Activated naive CD4-positive, alpha-beta T cell treated with anti-CD3 and anti-CD28 coated beads, Interleukin-2, amount 50 U/mL, for 16 hours (primary cell): ENCODE data around the gene SLC25A52.
A peak's percentile ranks its signal among the peaks of the same experiment; 100 is the strongest.
"Not testable (repeated sequence)": the region's sequence is repeated elsewhere in the genome, so short reads cannot be mapped to it uniquely, and the experiment has no call there.

Source experiments
- DNase-seq: peaks from one replicate; pipeline ENCODE4 v3.0.0-alpha.2; 2020

The SLC25A52 gene, protein sequence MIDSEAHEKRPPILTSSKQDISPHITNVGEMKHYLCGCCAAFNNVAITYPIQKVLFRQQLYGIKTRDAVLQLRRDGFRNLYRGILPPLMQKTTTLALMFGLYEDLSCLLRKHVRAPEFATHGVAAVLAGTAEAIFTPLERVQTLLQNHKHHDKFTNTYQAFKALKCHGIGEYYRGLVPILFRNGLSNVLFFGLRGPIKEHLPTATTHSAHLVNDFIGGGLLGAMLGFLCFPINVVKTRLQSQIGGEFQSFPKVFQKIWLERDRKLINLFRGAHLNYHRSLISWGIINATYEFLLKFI

DNA sequence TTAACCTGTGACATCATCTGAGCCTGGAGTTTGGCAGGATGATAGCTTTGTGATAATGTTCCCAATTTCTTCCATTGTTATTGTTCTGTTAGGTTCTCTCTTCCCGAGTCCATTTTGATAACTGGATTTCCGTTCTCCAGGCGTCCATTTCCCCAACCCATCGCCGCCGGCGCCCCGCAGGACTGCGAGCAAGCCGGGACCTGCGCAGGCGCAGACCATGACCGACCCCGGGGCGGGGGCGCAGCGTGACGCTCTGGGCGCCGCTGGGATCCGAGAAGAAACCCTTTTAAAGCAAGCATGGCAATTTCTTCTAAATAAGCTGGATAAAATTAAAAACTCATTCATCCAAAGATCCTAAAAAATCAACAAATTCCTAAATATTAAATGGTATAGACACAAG, at the start of gene SLC25A52:
Gene SLC25A52, minus strand, starts transcription at position 186 of the 400 bp plus-strand sequence. CDS start 219 bp downstream, outside the sequence.
- no peak for DNase-seq

DNA sequence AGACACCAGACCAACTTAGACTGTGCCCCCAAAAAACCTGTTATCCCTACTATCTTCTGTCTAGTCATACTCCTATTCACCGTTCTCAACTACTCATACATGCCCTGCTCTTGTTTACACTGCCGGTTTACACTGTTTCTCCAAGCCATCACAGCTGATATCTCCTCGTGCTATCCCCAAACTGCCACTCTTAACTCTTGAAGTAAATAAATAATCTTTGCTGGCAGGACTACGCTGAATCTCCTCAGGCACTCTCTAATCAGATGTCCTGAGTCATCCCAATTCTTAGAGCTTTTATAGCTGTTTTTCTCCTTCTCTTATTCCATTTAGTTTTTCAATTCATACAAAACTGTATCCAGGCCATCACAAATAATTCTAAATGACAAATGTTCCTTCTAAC, 48.4 kb upstream of the SLC25A52 start:
- DNase-seq, result not testable (repeated sequence)

DNA sequence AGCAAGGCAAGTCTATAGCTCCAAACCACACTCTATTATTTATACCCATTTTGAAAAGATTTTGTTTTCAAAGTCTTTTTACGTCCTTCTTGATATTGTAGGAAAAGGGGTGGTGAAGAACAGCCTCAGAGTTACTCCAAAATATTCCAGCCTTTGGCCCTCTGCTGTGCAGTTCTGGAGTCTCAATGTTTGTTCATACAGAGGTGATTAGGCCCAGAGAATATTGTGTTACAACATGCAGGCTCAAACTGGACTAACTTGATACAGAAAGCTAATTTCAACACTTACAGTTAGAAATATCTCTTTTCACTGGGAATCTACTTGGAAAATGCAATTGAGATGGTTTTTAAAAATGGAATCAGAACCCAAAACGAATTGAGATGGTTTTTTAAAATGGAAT, 40.4 kb upstream of the SLC25A52 start:
- no peak for DNase-seq

DNA sequence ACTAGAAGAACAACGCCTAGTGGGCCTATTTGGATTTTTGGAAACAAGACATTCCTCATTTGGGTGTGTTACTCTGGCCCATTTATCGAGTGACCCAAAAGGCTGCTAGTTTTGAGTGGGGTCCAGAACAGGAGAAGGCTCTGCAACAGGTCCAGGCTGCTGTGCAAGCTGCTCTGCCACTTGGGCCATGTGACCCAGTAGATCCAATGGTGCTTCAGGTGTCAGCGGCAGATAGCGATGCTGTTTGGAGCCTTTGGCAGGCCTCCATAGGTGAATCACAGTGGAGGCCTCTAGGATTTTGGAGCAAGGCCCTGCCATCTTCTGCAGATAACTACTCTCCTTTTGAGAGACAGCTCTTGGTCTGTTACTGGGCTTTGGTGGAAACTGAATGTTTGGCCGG, 38.6 kb upstream of the SLC25A52 start:
- DNase-seq, result not testable (repeated sequence)

DNA sequence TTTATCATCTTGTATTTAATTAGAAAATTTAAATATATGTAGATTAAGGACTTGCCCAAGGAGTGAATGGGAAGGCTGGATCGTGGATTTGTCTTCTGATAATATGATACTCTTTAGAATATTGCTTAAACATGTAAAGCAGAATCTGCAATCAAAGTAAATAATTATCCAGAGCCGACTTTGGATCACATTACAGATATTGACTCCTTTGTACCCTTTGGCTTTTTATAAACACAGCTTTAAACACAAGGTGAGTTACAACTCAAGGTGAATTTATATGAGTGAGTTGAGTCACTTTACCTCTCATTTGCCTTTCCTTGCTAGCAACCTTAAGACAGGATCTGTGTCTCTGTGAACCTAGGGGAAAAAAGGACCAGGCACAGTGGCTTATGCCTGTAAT, 37.7 kb upstream of the SLC25A52 start:
- DNase-seq, result no peak

DNA sequence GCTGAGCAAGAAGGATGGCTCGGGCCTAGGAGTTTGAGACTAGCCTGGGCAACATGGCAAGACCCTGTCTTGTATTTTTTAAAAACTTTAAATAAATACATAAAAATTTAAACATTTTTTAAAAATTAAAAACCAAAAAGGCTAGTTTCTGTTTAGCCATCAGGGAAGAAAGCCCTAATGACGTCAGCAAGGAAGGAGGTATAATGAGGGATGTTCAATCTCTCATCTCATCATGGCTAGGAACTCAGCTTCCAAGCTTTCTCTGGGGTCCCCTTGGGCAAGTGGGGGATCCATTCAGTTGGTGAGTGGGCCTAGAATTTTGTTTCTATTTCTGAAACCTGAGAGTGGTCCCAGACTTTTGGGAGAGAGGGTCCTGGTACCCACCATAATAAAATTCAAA, 35.1 kb upstream of the SLC25A52 start:
- DNase-seq, result no peak

DNA sequence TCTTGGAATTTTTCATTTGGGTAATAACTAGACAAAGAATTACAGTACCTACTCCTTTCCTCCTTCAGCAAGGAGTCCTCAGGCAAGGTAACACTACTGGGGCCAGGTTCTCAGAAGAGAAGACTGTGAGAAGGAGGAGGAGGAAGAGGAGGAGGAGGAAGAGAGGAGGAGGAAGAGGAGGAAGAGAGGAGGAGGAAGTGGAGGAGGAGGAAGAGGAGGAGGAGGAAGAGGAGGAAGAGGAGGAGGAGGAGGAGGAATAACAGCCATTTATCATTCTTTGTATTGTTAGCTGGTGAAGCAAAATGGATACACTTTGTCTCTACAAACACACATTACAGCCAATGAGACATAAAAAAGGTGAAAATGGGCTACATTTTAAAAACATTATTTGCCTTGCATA, 32.9 kb upstream of the SLC25A52 start:
- no peak for DNase-seq

DNA sequence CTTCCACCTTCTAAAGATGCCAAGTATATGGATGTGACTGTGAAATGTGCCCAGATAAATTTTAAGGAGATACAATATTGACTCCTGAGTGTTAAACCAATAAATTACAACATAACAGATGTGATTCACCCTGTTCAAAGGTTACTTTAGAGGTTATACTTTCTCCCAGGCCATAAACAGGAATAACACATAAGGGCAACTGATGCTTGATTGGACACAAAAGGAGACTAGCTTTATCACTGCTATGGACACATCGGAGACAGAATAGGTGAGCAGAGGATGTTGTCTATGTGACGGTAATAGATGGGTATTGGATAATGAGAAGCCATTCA, 31.9 kb upstream of the SLC25A52 start:
- DNase-seq, result no peak

DNA sequence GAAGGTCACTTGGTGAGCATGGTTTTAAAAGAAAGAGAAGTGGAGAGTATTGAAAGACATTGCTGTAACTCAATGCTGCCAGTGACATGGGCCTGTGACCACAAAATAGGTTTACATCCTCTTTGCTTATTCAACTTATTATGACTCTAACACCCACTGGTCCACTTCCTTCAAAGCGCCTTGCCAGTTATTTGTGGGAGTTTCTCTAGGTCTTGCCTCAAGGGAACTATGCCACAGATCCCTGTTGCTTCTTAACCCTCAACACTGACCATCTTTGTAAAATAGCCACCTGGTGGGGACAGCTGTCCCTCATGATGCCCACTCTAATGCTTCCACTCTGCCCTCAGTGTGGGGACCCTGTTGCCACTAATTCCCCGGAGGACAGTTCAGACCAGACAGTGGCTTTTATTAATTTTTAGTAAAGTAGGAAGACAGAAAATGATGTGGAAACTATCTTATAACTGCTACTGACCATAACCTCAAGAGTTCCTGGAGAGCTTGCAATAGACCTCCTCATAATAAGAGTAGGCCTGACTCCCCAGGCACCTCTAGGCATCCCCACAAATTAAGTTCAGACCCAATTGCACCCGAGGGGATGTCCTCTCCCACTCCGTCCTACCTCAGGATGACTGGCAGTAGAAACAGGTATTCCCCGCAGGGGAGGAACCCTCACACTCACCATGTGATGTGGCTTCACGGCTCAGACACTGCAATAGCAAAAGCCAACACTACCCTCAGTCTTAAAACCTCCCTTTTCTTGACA, 31.3 kb upstream of the SLC25A52 start:
- no peak for DNase-seq

DNA sequence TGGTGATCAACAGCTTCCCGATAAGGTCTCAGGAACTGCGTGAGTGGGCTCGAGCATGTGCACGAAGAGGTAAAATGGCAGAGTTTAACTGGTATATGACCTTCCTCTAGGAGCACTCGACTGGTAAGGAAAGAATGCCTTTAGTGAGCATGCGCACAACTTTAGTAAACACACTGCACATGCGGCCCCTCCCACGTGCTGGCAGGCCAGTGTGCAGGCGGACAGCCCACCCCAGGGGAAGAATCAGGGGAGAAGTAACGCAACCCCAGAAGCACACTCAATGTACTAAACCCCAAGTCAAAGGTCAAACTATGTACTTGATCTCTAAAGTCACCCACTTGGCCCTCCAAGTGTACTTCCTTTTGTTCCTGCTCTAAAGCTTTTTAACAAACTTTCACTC, 28.7 kb upstream of the SLC25A52 start:
- no peak for DNase-seq

DNA sequence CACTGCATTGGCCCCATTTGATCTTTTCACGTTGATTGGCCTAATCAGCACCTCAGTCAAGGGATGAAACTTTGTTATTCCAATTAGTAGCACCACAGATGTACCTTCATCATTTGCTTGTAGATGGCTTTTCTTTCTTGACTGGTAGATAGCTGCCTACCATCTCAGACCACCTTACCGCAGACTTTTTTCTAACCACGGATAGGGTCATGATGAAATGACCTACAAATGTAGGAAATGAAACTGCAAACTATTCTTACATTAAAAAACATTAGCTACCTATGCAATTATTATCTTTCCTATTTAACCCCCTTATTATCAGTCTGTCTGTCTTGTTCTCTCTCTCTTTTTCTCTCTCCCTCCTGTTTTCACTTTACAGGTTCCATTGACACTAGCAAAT, 22.4 kb upstream of the SLC25A52 start:
- DNase-seq, result no peak

DNA sequence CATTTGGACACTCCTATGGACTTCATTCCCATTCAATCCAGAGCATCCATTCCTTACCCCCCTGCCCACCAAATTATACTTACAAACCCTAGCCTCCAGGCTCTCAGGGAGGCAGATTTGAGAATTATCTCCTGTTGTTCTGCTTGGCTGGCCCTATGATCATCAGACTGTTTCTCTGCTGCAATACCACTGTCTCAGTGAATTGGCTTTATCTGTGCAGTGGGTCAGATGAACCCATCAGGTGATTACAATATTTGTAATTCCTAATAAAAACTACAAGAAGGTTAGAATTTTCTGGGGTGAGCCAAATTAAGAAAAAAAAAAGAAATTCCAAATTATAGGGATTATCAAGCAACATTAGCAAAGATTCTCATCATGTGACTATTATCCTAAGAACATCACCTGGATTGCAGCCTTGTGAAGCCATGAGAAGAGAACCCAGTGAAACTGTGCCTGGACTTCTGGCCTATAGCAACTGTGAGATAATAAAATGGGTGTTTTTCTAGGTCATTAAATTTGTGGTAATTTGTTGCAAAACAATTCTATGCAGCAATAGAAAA, 17.8 kb upstream of the SLC25A52 start:
- DNase-seq, result no peak

DNA sequence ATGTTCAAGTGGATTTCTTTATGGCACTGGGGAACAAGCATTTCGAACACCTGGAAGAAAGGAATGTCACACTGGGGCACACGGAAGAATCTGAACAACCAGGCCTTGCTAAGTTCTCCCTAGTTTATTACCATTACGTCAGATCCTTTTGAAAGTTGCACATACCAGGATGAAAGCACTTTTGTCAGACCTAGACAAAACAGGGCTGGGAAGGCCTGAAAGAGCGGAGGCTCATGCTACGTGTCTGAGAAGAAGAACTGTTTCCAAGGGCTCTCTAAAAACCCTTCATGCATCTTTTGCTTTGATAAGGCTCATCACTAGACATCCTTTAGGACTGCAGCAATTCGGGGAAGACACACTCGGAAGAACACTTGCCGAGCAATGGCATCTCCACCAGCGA, 15.4 kb upstream of the SLC25A52 start:
- DNase-seq, result no peak

DNA sequence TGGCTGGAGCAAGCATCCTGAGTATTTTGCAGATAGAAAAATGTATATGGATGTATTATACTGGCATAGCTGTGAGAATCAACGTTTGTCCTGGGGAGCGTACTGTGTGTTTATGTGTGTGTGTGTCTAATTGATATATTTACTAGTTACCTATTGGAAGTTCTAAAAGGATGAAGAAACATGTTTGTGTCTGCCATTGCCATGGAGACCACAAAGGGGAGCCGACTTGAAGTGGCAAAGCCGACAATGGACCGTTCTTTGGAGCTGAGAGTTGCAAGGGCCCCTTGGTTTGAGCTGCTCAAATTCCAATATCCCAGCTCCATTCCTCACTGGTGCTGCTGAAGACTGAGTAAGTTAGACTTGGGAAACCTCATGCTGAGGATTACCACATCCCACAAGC, 14.3 kb upstream of the SLC25A52 start:
- DNase-seq, result no peak

DNA sequence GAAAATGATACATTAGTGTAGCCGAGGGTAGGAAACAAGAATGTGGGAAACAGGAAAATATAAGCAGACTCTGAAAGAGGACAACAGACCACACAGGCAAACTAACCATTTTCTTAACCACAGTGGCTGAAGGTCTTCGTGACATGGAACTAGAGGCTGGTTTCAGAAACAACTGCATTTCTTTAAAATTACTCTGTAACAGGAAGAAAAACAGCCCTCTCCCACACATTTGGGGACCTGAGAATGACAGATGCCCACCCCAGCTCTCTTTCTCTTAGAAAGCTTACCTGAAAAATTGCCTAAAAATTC, 13.8 kb upstream of the SLC25A52 start:
- DNase-seq, result no peak

DNA sequence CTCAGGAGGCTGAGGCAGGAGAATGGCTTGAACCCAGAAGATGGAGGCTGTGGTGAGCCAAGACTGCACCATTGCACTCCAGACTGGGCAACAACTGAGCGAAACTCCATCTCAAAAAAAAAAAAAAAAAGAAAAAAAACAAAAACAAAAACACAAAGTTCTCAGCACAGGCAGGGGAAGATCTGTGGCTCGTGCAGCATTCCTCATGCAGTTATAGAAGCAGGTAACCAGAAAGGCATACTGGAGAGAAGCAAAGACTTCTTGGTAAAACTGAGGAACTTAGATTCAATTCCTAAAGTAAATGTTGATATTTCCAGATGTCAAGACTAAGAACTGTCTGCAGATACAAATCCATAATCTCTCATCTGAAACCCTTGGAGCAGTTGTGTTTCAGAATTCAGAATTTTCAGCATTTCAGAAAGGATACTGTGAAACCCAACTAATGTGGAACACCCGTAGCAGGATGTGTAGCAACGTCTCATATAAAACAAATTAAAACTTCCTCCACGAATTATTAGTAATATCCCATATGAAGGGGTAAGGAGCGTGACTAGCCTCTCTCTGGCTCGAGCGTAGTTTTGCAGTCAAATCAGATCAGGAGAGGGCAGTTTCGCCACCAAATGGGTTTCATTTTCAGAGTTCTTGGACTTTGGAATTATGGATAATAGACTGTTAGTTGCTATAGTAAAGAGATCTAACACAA, 13.2 kb upstream of the SLC25A52 start:
- no peak for DNase-seq

DNA sequence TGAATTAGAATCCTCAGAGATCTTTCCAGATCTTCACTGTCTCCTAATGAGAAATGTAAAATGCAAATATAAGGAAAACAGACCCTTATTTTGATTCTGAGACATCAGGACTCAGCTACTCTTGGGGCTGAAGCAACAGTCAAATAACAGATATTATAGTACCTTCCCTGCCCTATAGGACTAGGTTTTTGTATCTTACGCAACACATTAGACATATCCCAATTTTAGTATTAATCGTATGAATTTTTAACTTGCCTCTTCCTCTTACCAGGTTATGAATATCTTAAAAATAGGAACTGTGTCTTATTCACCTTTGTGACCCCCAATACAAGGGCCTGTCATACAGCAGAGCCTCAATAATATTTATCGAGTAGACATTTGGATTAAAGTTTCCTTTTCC, 12.0 kb upstream of the SLC25A52 start:
- DNase-seq, result no peak

DNA sequence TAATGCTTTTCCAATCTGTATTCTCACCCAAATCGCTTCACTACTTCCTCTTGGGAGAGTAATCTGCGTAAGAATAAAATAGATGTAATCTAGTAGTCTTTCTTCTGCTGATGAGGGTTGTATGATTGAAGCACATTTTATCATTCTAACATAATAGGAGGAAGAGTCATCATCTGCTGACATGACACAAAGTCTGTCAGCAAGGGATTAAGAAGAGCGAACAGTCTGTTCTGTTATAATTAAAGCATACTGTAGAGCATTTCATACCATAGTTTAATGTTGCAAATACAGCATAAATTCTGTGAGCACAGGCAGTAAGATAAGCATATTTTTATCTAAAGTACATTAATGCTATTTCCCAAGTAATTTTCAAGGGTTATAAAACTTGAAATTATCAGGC, 10.4 kb downstream of the SLC25A52 start:
- no peak for DNase-seq

DNA sequence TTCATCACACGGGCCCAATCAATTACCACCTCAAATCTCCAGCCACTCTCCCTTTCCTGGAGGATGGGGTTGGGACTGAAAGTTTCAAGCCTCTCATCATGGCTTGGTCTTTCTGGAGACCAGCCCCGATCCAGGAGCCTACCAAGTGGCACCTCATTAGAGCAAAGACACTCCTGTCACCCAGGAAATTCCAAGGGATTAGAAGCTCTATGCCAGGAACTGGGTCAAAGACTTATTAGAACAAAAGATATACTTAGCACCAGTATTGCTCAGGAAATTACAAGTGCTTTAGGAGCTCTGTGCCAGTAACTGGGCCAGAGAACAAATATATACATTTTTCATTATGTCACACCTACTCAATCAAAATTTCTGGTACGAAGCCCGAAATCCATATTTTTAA, 14.3 kb downstream of the SLC25A52 start:
- DNase-seq, result no peak

DNA sequence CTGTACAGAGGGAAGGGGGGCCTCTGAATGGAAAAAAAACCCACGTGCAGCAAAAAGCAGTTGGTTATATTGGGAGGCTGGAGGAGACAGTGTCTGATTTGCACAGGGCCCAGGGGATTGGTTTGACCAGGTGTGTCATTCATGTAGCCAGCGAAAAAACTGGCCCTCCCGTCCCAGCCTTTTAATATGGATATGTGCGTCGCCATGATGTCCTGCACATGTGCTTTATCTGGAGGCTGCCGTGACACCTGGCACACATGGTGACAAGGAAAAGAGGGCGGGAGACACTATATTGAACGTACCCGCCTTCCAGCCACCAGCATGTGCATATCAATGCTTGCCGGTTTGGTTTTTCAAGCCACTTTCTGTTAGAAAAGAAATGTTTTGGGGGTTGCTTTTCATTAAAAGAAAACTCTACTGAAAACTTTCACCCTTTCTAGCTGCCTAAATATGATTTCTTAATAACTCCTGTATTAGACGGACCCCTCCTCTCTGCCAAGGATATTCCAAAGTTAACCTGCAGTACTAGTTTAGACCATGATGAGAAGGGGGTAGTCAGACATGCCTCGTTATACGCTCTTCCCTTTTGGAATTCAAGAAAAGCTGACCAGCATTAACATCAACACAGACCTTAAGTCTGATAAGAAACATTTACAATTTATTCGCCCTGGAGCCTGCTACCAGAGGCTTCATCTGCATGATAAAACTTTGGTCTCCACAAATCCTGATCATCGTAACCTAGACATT, 16.2 kb downstream of the SLC25A52 start:
- no peak for DNase-seq

DNA sequence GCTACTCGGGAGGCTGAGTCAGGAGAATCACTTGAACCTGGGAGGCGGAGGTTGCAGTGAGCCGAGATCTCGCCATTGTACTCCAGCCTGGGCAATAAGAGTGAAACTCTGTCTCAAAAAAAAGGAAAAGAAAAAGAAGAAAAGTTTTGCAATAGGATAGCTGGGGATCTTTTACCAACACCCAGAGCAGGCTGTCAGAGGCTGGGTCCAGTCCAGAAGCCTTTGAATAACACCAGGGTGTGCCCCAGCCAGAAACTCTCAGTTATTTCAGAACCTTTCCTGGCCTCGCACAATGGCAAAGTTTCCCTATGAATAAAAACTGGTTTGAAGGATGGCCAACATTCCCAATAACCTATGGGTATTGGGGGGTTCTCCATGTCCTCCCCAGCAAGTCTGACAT, 17.1 kb downstream of the SLC25A52 start:
- DNase-seq, result not testable (repeated sequence)

DNA sequence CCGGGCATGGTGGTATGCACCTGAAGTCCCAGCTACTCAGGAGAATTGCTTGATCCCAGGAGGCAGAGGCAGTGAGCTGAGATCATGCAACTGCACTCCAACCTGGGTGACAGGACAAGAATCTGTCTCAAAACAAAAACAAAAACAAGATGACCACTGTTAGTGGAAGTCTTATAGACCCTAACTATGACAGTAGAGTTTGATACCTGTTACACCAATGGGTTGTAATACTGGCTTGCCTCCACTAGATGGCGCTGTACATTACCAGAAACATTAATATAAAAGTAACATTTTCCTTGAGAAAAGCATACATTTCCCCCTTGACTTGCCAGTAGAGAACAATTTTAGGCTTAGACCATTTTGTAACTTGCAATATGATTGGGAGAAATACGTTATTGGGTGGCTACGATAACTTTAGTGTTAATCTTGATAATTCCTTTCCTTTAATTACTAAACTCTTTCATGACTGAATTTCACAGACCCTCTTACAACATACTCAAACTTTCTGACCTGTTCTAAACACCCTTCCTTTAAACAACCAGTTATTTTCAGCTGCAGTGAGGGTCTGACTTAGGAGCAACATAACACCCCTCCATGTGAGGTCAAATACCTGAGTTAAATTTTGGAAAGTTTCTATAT, 19.5 kb downstream of the SLC25A52 start:
- peak; percentile 44 for DNase-seq

DNA sequence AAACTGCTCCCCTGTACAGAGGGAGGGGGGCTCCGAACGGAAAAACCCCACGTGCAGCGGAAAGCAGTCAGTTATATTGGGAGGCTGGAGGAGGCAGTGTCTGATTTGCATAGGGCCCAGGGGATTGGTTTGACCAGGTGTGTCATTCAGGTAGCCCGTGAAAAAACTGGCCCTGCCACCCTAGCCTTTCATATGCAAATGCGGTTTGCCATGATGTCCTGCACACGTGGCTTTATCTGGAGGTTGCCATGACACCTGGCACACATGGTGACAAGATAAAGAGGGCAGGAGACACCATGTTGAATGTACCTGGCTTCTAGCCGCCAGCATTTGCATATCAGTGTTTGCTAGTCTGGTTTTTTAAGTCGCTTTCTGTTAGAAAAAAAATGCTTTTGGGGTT, 20.5 kb downstream of the SLC25A52 start:
- no peak for DNase-seq
